Hepatocyte (in vitro differentiated cells): ENCODE data around the gene MTARC2. TPM values are rescaled to one million over a fixed set of nuclear protein-coding genes. Genes with fewer than 3 reads are reported as not detected.

Experiments
- DNase-seq: peaks from one replicate; pipeline ENCODE4 v3.0.0-alpha.2; 2016; ENCODE audit warnings: low spot score
- H2AFZ ChIP-seq: fragments of 200-600 bp; sonication (generic); 2 replicates; pipeline ENCODE4 v1.6.0; 2016; ENCODE audit warnings: antibody characterized with exemption, mild to moderate bottlenecking
- H3K27ac ChIP-seq: fragments of 200-600 bp; sonication (generic); 2 replicates; pipeline ENCODE4 v1.5.1; 2016; ENCODE audit warnings: mild to moderate bottlenecking
- H3K27me3 ChIP-seq: fragments of 200-600 bp; sonication (generic); 2 replicates; pipeline ENCODE4 v1.6.1; 2016
- H3K36me3 ChIP-seq: fragments of 200-600 bp; sonication (generic); replicated peaks from 2 replicates; pipeline ENCODE4 v1.5.1; 2016; ENCODE audit warnings: low read depth; ENCODE audit not compliant: insufficient read depth
- H3K4me1 ChIP-seq: fragments of 200-600 bp; sonication (generic); 2 replicates; pipeline ENCODE4 v1.5.1; 2016; ENCODE audit warnings: mild to moderate bottlenecking, moderate library complexity; ENCODE audit not compliant: insufficient read depth
- H3K4me2 ChIP-seq: fragments of 200-600 bp; sonication (generic); 2 replicates; pipeline ENCODE4 v1.6.0; 2016
- H3K4me3 ChIP-seq: fragments of 200-600 bp; sonication (generic); 2 replicates; pipeline ENCODE4 v1.5.1; 2016; ENCODE audit warnings: mild to moderate bottlenecking
- H3K79me2 ChIP-seq: fragments of 200-600 bp; sonication (generic); 2 replicates; pipeline ENCODE4 v1.6.0; 2017; ENCODE audit warnings: mild to moderate bottlenecking
- H3K9me2 ChIP-seq: fragments of 200-600 bp; sonication (generic); replicated peaks from 2 replicates; pipeline ENCODE4 v1.6.0; 2017; ENCODE audit warnings: mild to moderate bottlenecking; ENCODE audit not compliant: insufficient read depth
- H3K9me3 ChIP-seq: fragments of 200-600 bp; sonication (generic); 2 replicates; pipeline ENCODE4 v1.5.1; 2016; ENCODE audit warnings: low read depth, mild to moderate bottlenecking
- H4K20me1 ChIP-seq: fragments of 200-600 bp; sonication (generic); 2 replicates; pipeline ENCODE4 v1.6.0; 2016; ENCODE audit warnings: mild to moderate bottlenecking; ENCODE audit not compliant: insufficient read depth, poor library complexity, severe bottlenecking
- EZH2 ChIP-seq: fragments of 200-600 bp; sonication (generic); IDR thresholded peaks from 2 replicates; pipeline ENCODE4 v1.6.1; 2016; ENCODE audit warnings: antibody characterized with exemption, mild to moderate bottlenecking, borderline replicate concordance
- EZH2phosphoT487 ChIP-seq: fragments of 200-600 bp; sonication (generic); IDR thresholded peaks from one replicate; pipeline ENCODE4 v1.6.1; 2018; ENCODE audit warnings: antibody characterized with exemption, mild to moderate bottlenecking, low read depth, moderate library complexity; ENCODE audit not compliant: unreplicated experiment, severe bottlenecking
- WGBS: methylation state at CpG from one replicate; pipeline ENCODE4 v1.1.6; 2016; ENCODE audit warnings: low lambda C conversion rate; ENCODE audit errors: missing lambda C conversion rate; 5-methylcytosine and 5-hydroxymethylcytosine counted together
- polyA plus RNA-seq: library from polyadenylated mRNA; unstranded; fragments of >200 nt; fragmentation: Nextera tagmentation; extraction: Ambion mirVana; gene quantifications from 2 replicates; pipeline ENCODE4 v1.2.1, GENCODE V29; 2016
- total RNA-seq: library from RNA; depleted of rRNA; stranded (reverse); fragments of >200 nt; gene quantifications from 2 replicates; pipeline ENCODE4 v1.2.3, GENCODE V29; 2014
- TF ChIP-seq, protein P1 (sequence below): fragments of 200-600 bp; sonication (generic); IDR thresholded peaks from 2 replicates; pipeline ENCODE4 v1.5.1; 2016; ENCODE audit warnings: antibody characterized with exemption, mild to moderate bottlenecking; ENCODE audit not compliant: poor library complexity

The MTARC2 gene
- total and polyA plus RNA-seq, 2 experiments from 2014 or later: 23.7 to 24.4 TPM

DNA sequence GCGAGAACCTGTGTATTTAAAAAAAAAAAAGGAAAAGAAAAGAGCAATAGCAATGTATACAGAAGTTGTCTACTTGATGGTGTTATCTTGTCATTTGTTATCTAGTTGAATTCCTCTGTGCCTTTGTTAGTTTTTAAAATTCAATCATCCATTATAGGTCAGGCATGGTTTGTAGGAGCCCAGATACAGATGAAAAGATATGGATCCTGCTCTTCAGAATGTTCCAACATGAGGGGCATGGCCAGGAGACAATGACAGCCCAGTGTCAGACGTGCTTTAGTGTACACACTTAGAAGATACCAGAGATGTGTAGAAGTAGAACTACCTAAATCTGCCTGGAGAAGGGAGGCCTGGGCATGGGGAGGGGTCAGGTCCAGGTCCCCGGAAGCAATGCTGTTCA is 16.6 kb downstream of the MTARC2 start:
- no peak for DNase-seq
- no peaks in the 10 kb centered on the region for H3K27me3 ChIP-seq
- H3K79me2 ChIP-seq: no peaks in the 10 kb centered on the region
- no peak overlapping the region for H3K4me2 ChIP-seq
- H3K9me3 ChIP-seq: no peaks in the 10 kb centered on the region
- WGBS: 95% methylated on average over 3 of the region's 3 CpGs
- no peak overlapping the region for H3K27ac ChIP-seq
- TF ChIP-seq EZH2: no peak
- TF ChIP-seq, protein P1, sequence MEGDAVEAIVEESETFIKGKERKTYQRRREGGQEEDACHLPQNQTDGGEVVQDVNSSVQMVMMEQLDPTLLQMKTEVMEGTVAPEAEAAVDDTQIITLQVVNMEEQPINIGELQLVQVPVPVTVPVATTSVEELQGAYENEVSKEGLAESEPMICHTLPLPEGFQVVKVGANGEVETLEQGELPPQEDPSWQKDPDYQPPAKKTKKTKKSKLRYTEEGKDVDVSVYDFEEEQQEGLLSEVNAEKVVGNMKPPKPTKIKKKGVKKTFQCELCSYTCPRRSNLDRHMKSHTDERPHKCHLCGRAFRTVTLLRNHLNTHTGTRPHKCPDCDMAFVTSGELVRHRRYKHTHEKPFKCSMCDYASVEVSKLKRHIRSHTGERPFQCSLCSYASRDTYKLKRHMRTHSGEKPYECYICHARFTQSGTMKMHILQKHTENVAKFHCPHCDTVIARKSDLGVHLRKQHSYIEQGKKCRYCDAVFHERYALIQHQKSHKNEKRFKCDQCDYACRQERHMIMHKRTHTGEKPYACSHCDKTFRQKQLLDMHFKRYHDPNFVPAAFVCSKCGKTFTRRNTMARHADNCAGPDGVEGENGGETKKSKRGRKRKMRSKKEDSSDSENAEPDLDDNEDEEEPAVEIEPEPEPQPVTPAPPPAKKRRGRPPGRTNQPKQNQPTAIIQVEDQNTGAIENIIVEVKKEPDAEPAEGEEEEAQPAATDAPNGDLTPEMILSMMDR: no peak
- no peak for TF ChIP-seq EZH2phosphoT487
- H3K9me2 ChIP-seq: no peaks in the 10 kb centered on the region
- H3K4me3 ChIP-seq: no peak overlapping the region
- peaks cover 17% of the 10 kb centered on the region for H3K4me1 ChIP-seq
- no peaks in the 10 kb centered on the region for H4K20me1 ChIP-seq
- H3K36me3 ChIP-seq: no peaks in the 10 kb centered on the region
- no peak overlapping the region for H2AFZ ChIP-seq

DNA sequence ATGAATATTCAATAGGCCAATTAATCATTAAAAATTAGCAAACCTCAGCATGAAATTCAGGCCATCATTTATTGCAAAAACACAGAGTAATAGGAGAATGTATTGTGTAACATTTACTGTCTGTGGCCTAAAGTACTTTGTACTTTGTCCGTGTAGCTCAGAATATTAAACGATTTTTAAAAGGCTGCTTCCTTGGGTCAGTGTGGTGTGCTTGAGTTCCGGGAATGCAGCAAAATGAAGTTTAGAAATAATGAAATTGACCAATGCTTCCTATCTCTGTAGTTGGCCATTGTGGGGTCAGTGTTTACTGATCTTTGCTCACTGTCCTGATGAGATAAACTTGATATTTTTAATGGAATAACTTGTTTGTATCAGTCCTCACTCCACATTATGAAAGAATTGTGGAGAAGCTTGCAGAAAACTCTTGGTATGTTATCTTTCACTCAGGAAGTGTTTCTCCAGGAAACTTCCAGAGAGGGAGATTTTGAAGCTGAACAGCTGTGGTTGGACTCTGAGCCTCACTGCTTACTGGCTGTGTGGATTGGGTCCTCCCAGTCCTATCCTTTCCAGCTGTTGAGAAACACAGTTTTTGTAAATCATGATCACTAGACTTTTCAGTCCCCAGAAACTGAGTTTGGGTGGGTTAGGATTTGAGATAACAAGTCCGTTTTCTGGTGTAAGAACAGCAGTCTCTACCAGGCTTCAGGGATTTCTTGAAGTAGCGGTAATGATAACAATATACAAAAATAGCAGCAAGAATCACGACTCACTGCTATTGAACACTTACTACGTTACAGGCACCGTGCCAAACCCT is 19.4 kb downstream of the MTARC2 start:
- peak overlapping the region; percentile 60 for H3K4me2 ChIP-seq
- DNase-seq: peak; percentile 62
- 65% methylated on average over 8 of the region's 8 CpGs for WGBS
- H3K4me1 ChIP-seq: peaks cover 12% of the 10 kb centered on the region
- H3K9me2 ChIP-seq: no peaks in the 10 kb centered on the region
- H3K27ac ChIP-seq: peak overlapping the region; percentile 78
- no peaks in the 10 kb centered on the region for H3K36me3 ChIP-seq
- H3K27me3 ChIP-seq: no peaks in the 10 kb centered on the region
- H3K4me3 ChIP-seq: no peak overlapping the region
- no peaks in the 10 kb centered on the region for H3K9me3 ChIP-seq
- no peaks in the 10 kb centered on the region for H3K79me2 ChIP-seq
- no peaks in the 10 kb centered on the region for H4K20me1 ChIP-seq
- TF ChIP-seq, protein P1: no peak
- H2AFZ ChIP-seq: no peak overlapping the region

DNA sequence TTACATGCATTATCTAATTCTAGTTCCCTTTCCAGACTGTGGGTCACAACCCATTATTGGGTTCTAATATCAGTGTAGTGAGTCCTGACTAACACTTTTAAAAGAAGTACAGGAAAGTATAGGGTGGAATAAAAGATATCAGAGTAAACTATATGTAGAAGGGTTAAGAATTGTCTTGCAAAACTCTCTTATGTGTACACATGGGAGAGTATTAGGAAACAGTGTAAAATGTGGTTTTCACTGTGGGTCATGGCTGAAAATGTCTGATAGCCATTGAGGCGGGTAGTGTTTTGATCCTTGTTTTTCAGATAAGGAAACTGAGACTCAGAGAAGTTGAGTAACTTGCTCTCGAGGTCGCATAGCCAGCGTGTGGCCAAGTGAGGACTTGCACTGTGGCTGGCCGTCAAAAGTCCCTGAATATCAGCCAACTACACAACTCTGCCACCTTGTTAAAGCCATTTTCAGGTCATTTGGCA is 20.0 kb downstream of the MTARC2 start:
- no peak for DNase-seq
- Histone ChIP-seq H3K79me2 (no peaks in the 10 kb centered on the region), H3K9me2 (no peaks in the 10 kb centered on the region), H4K20me1 (no peaks in the 10 kb centered on the region), H3K27ac (peak overlapping the region; percentile 78), H3K4me1 (peaks cover 12% of the 10 kb centered on the region), H3K9me3 (no peaks in the 10 kb centered on the region), H3K4me3 (no peak overlapping the region), H2AFZ (no peak overlapping the region), H3K27me3 (no peaks in the 10 kb centered on the region), H3K36me3 (no peaks in the 10 kb centered on the region), H3K4me2 (peak overlapping the region; percentile 60)
- TF ChIP-seq, protein P1: no peak
- TF ChIP-seq EZH2 (no peak), EZH2phosphoT487 (no peak)
- WGBS: 65% methylated on average over 5 of the region's 5 CpGs
